Progenitor cell of endocrine pancreas (in vitro differentiated cells): Measurements from ENCODE around the gene CD109. TPM values are rescaled to one million over a fixed set of nuclear protein-coding genes. Genes with fewer than 3 reads are reported as not detected.

Source experiments
- DNase-seq: peaks from one replicate; pipeline ENCODE4 v3.0.0; 2021; ENCODE audit warnings: low spot score; ENCODE audit not compliant: unreplicated experiment
- H3K27ac Mint-ChIP-seq: 2 replicates; pipeline ENCODE4 v1.8.0; 2021; ENCODE audit warnings: mild to moderate bottlenecking, moderate library complexity, mixed read lengths
- H3K27me3 Mint-ChIP-seq: 2 replicates; pipeline ENCODE4 v1.8.0; 2021; ENCODE audit warnings: mixed read lengths
- H3K36me3 Mint-ChIP-seq: 2 replicates; pipeline ENCODE4 v1.8.0; 2022; ENCODE audit warnings: mixed read lengths; ENCODE audit not compliant: insufficient read depth
- H3K4me1 Mint-ChIP-seq: 2 replicates; pipeline ENCODE4 v1.8.0; 2021; ENCODE audit warnings: low read depth, mixed read lengths
- H3K4me3 Mint-ChIP-seq: 2 replicates; pipeline ENCODE4 v1.8.0; 2021; ENCODE audit warnings: low read depth, mild to moderate bottlenecking, moderate library complexity, mixed read lengths
- H3K9me3 Mint-ChIP-seq: 2 replicates; pipeline ENCODE4 v1.8.0; 2021; ENCODE audit warnings: low read depth, mixed read lengths
- CTCF ChIP-seq: fragments of 200-600 bp; sonication (generic); IDR thresholded peaks from one replicate; pipeline ENCODE4 v1.5.0; 2021; ENCODE audit warnings: antibody characterized with exemption, mild to moderate bottlenecking; ENCODE audit not compliant: unreplicated experiment
- total RNA-seq: library from RNA; stranded (reverse); gene quantifications from 2 replicates; pipeline ENCODE4 v1.2.1, GENCODE V29; 2021

The CD109 gene
- total RNA-seq, 1 donor from 2014 or later, result 0.24 TPM

GRCh38 chr6:73747289-73747688 is 51.3 kb downstream of the CD109 start:
- no peak overlapping the region for H3K27ac Mint-ChIP-seq
- no peak for TF ChIP-seq CTCF
- H3K4me3 Mint-ChIP-seq, result no peak overlapping the region
- no peaks in the 10 kb centered on the region for H3K36me3 Mint-ChIP-seq
- H3K27me3 Mint-ChIP-seq, result no peaks in the 10 kb centered on the region
- H3K9me3 Mint-ChIP-seq, result no peaks in the 10 kb centered on the region
- no peak for DNase-seq
- no peaks in the 10 kb centered on the region for H3K4me1 Mint-ChIP-seq

GRCh38 chr6:73752943-73753342 is 56.9 kb downstream of the CD109 start:
- H3K27me3 Mint-ChIP-seq, result no peaks in the 10 kb centered on the region
- H3K4me3 Mint-ChIP-seq, result no peak overlapping the region
- no peaks in the 10 kb centered on the region for H3K4me1 Mint-ChIP-seq
- TF ChIP-seq CTCF, result no peak
- no peaks in the 10 kb centered on the region for H3K9me3 Mint-ChIP-seq
- DNase-seq, result no peak
- no peak overlapping the region for H3K27ac Mint-ChIP-seq
- no peaks in the 10 kb centered on the region for H3K36me3 Mint-ChIP-seq

- H3K27ac Mint-ChIP-seq, result no peak overlapping the region
- no peaks in the 10 kb centered on the region for H3K4me1 Mint-ChIP-seq
- no peak for DNase-seq
- no peaks in the 10 kb centered on the region for H3K27me3 Mint-ChIP-seq
- no peak overlapping the region for H3K4me3 Mint-ChIP-seq
- no peaks in the 10 kb centered on the region for H3K36me3 Mint-ChIP-seq
- no peak for TF ChIP-seq CTCF
- no peaks in the 10 kb centered on the region for H3K9me3 Mint-ChIP-seq
Observed at GRCh38 chr6:73766040-73766439, 70.0 kb downstream of the CD109 start.

DNA sequence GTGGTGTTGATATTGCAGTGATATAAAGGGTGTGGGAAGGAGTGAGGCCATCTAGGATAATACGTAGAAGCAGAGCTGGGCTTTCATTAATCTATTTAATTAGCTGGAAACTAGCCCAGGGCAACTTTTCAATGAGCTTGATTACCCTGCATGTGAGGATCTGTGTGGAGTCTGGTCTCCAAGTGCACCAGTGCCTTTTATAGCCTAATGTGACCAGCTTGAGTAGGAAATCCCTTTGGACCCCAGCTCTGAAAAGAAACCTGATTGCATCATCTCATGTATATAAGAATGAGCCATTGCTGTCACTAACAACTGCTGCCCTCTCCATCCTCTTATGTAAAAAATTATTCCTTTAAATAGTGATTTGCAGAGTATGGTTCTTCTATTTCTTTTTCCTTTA is 72.6 kb downstream of the CD109 start:
- no peaks in the 10 kb centered on the region for H3K36me3 Mint-ChIP-seq
- DNase-seq, result no peak
- no peaks in the 10 kb centered on the region for H3K9me3 Mint-ChIP-seq
- no peaks in the 10 kb centered on the region for H3K27me3 Mint-ChIP-seq
- no peak overlapping the region for H3K4me3 Mint-ChIP-seq
- no peaks in the 10 kb centered on the region for H3K4me1 Mint-ChIP-seq
- no peak overlapping the region for H3K27ac Mint-ChIP-seq
- TF ChIP-seq CTCF, result no peak

DNA sequence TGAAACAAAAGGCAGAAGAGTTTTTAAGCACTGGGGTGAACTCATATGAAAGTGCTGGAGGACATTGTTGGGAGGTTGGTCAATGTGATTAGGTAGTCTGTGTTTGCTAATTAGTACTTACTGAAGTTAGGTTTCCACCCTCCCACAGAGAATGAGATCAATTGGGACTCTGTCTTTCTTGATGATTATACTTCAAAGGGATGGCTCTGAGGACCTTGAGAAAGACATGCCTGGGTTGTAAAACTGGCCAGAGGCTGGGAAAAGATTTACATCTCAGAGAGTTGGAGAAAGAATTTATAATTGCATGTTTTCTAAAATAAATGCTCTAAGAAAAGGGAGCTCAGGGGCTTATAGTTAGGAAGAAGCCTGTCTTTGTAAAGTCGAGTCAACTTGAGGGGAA is 74.0 kb downstream of the CD109 start:
- Mint-ChIP-seq H3K4me1 (no peaks in the 10 kb centered on the region), H3K36me3 (no peaks in the 10 kb centered on the region), H3K27me3 (no peaks in the 10 kb centered on the region), H3K9me3 (no peaks in the 10 kb centered on the region), H3K4me3 (no peak overlapping the region), H3K27ac (no peak overlapping the region)
- no peak for TF ChIP-seq CTCF
- no peak for DNase-seq
